Adrenal gland (tissue), 12 donors: Measurements from ENCODE around the gene CRYBG1. TPM values are rescaled to one million over a fixed set of nuclear protein-coding genes. Genes with fewer than 3 reads are reported as not detected.

Source experiments
- DNase-seq, 7 donors: peaks; one replicate each; pipeline ENCODE4 v3.0.0-alpha.2; 2019 to 2020
- H3K27ac ChIP-seq, 5 donors: fragments of 200-600 bp; sonication (generic) in 4 of 5; 1 replicate in 3 of 5; 2 replicates in 2 of 5; pipeline versions ENCODE4 v1.5.1 to v1.8.0; 2016 to 2020; ENCODE audit warnings: mild to moderate bottlenecking in 1 of 5
- H3K27me3 ChIP-seq: fragments of 200-600 bp; 2 replicates; pipeline ENCODE4 v1.8.0; 2021
- H3K36me3 ChIP-seq, 2 donors: fragments of 200-600 bp; replicated peaks in 1 of 2; 1 replicate in 1 of 2; 2 replicates in 1 of 2; pipeline versions ENCODE4 v1.5.1 to v1.8.0; 2018 to 2022
- H3K4me1 ChIP-seq, 2 donors: fragments of 200-600 bp; replicated peaks in 1 of 2; 1 replicate in 1 of 2; 2 replicates in 1 of 2; pipeline versions ENCODE4 v1.5.1 to v1.8.0; 2018 to 2021
- H3K4me3 ChIP-seq, 4 donors: fragments of 200-600 bp; sonication (generic) in 3 of 4; one replicate each; pipeline ENCODE4 v1.5.1; 2016 to 2018
- H3K9me3 ChIP-seq, 3 donors: fragments of 200-600 bp; sonication (generic) in 1 of 3; replicated peaks in 1 of 3; 1 replicate in 2 of 3; 2 replicates in 1 of 3; pipeline versions ENCODE4 v1.5.1 to v1.8.0; 2016 to 2021
- CTCF ChIP-seq, 6 experiments: fragments of 450-650 bp in 4 of 6; fragments of 200-600 bp in 2 of 6; sonication (generic) in 1 of 6; IDR thresholded peaks; 1 replicate in 5 of 6; 2 replicates in 1 of 6; pipeline versions ENCODE4 v1.5.1 to v1.8.0; 2016 to 2021; ENCODE audit warnings: antibody characterized with exemption in 6 of 6, mild to moderate bottlenecking in 2 of 6, moderate library complexity in 1 of 6
- POLR2A ChIP-seq, 2 donors: fragments of 450-650 bp; IDR thresholded peaks; one replicate each; pipeline ENCODE4 v1.6.1; 2017; ENCODE audit warnings: antibody characterized with exemption in 2 of 2, mild to moderate bottlenecking in 2 of 2, moderate library complexity in 1 of 2
- WGBS, 4 donors: extraction: QIAGEN DNeasy Blood & Tissue Kit in 2 of 4; methylation state at CpG; one replicate each; pipeline versions ENCODE4 v1.1.5 to v1.1.7; 2013 to 2017; 5-methylcytosine and 5-hydroxymethylcytosine counted together
- intact Hi-C, 2 donors: fragments of 100-400 bp; cut with DNase I; formaldehyde crosslinking; loops; one replicate each; pipeline versions ENCODE4 v1.14.1 to v1.15.0; 2022 to 2023
- polyA plus RNA-seq, 3 donors: library from polyadenylated mRNA; stranded (reverse); fragments of 200-250 nt in 2 of 3; fragments of 350-450 nt in 1 of 3; fragmentation: Illumina TruSeq in 1 of 3; extraction: RNeasy Lipid Tissue Mini Kit (QIAGEN cat#74804) in 1 of 3; gene quantifications; one replicate each; pipeline ENCODE4 v1.2.3, GENCODE V29; 2013 to 2014
- total RNA-seq, 9 donors: library from RNA; depleted of rRNA in 4 of 9; stranded (reverse); fragments of >200 nt in 4 of 9; fragments of 120-200 nt in 1 of 9; fragmentation: NEBNext Ultra II Directional in 1 of 9; extraction: Animal tissue kit (Norgen Biotek cat#: 25700) in 1 of 9; gene quantifications; one replicate each; pipeline versions ENCODE4 v1.1.0 to v1.2.4, GENCODE V29; 2013 to 2023
- donor health status: healthy with polysubstance abuse.
- donor health status: Bipolar disorder and iron deficiency.
- donor health status: DM: yes; HTN: yes; CAD: no.
- donor health status: DM: no; HTN: no; CAD: no.
- donor health status: DM: no; HTN: no; CAD: no.
- donor health status: DM: yes; HTN: yes; CAD: no.

The CRYBG1 gene
- total and polyA plus RNA-seq, 12 donors, result 0.83 to 5.1 (median 2.2) TPM

GRCh38 chr6:106468935-106469334 is 108.4 kb downstream of the CRYBG1 start:
- WGBS, 4 donors, result 82 to 93% (median 90%) methylated on average over 2 of the region's 2 CpGs
- DNase-seq, result no peak
- Histone ChIP-seq H3K27ac (no peak overlapping the region), H3K9me3 (no peaks in the 10 kb centered on the region), H3K36me3 (no peaks in the 10 kb centered on the region), H3K4me1 (no peaks in the 10 kb centered on the region), H3K4me3 (no peak overlapping the region), H3K27me3 (no peaks in the 10 kb centered on the region)
- intact Hi-C loops, result no loop called here
- no peak for TF ChIP-seq POLR2A (IDR thresholded peaks at IDR 0.05)
- TF ChIP-seq CTCF (IDR thresholded peaks at IDR 0.05), result no peak

- Histone ChIP-seq H3K36me3 (no peaks in the 10 kb centered on the region), H3K4me3 (no peak overlapping the region), H3K27ac (no peak overlapping the region), H3K9me3 (no peaks in the 10 kb centered on the region), H3K4me1 (no peaks in the 10 kb centered on the region), H3K27me3 (no peaks in the 10 kb centered on the region)
- 84 to 98% (median 84%) methylated on average over 4 of the region's 4 CpGs for WGBS, 4 donors
- no peak for DNase-seq
- intact Hi-C loops, result no loop called here
- TF ChIP-seq CTCF (IDR thresholded peaks at IDR 0.05) (no peak), POLR2A (IDR thresholded peaks at IDR 0.05) (no peak)
Measured at GRCh38 chr6:106469882-106470281, 109.4 kb downstream of the CRYBG1 start.

GRCh38 chr6:106470316-106470715 is 109.8 kb downstream of the CRYBG1 start:
- intact Hi-C loops, result no loop called here
- no peaks in the 10 kb centered on the region for H3K27me3 ChIP-seq
- 78 to 86% (median 84%) methylated on average over 5 of the region's 5 CpGs for WGBS, 4 donors
- no peaks in the 10 kb centered on the region for H3K9me3 ChIP-seq
- DNase-seq, result no peak
- H3K4me1 ChIP-seq, result no peaks in the 10 kb centered on the region
- TF ChIP-seq CTCF (IDR thresholded peaks at IDR 0.05) (no peak), POLR2A (IDR thresholded peaks at IDR 0.05) (no peak)
- no peaks in the 10 kb centered on the region for H3K36me3 ChIP-seq
- H3K27ac ChIP-seq, result no peak overlapping the region
- no peak overlapping the region for H3K4me3 ChIP-seq

GRCh38 chr6:106470811-106471210 is 110.3 kb downstream of the CRYBG1 start:
- Histone ChIP-seq H3K4me3 (no peak overlapping the region), H3K4me1 (no peaks in the 10 kb centered on the region), H3K27me3 (no peaks in the 10 kb centered on the region), H3K9me3 (no peaks in the 10 kb centered on the region), H3K27ac (no peak overlapping the region), H3K36me3 (no peaks in the 10 kb centered on the region)
- intact Hi-C loops, result no loop called here
- TF ChIP-seq CTCF (IDR thresholded peaks at IDR 0.05), result no peak
- no peak for TF ChIP-seq POLR2A (IDR thresholded peaks at IDR 0.05)
- DNase-seq, result no peak
